Fibroblast of villous mesenchyme (primary cell): ENCODE results near the gene AIP. TPM values are rescaled to one million over a fixed set of nuclear protein-coding genes. Genes with fewer than 3 reads are reported as not detected.

Experiments
- DNase-seq: peaks from one replicate; pipeline ENCODE4 v3.0.0-alpha.2; 2010; ENCODE audit warnings: low read depth
- H3K4me3 ChIP-seq: 2 replicates; pipeline ENCODE4 v1.5.1; 2011; ENCODE audit warnings: low read depth, mild to moderate bottlenecking, low read length
- CTCF ChIP-seq: IDR thresholded peaks from 2 replicates; pipeline ENCODE4 v1.5.1; 2012; ENCODE audit warnings: low read depth, mild to moderate bottlenecking, low read length; ENCODE audit not compliant: insufficient read depth
- total RNA-seq: library from RNA; depleted of rRNA; stranded (reverse); fragments of >200 nt; gene quantifications from 2 replicates; pipeline ENCODE4 v1.2.3, GENCODE V29; 2012

The AIP gene
- total RNA-seq, 1 donor: 42.7 TPM

- no peak for DNase-seq
- no peak for TF ChIP-seq CTCF
These were observed 17.1 kb downstream of the AIP start for GRCh38 chr11:67499808-67500483.

GRCh38 chr11:67500484-67500821, 17.6 kb downstream of the AIP start:
- no peak for TF ChIP-seq CTCF
- no peak for DNase-seq
- H3K4me3 ChIP-seq: no peak overlapping the region

More at GRCh38 chr11:67499808-67500483, 17.1 kb downstream of the AIP start:
- no peak overlapping the region for H3K4me3 ChIP-seq

GRCh38 chr11:67500831-67501715, 18.2 kb downstream of the AIP start:
- peak; percentile 9 for DNase-seq
- no peak for TF ChIP-seq CTCF
- H3K4me3 ChIP-seq: no peak overlapping the region

- no peak for TF ChIP-seq CTCF
- no peak for DNase-seq
- H3K4me3 ChIP-seq: no peak overlapping the region
These were observed 19.0 kb downstream of the AIP start for GRCh38 chr11:67501854-67502253.

- TF ChIP-seq CTCF: no peak
- H3K4me3 ChIP-seq: no peak overlapping the region
- no peak for DNase-seq
These were observed 19.6 kb downstream of the AIP start for GRCh38 chr11:67502328-67502979.

GRCh38 chr11:67503119-67504004, 20.5 kb downstream of the AIP start:
- H3K4me3 ChIP-seq: peak overlapping the region; percentile 81
- no peak for TF ChIP-seq CTCF
- DNase-seq: no peak
